ENCODE measurements around the gene NRTN.
"Not testable (repeated sequence)": the region's sequence is repeated elsewhere in the genome, so short reads cannot be mapped to it uniquely, and the experiment has no call there.

The NRTN gene, protein sequence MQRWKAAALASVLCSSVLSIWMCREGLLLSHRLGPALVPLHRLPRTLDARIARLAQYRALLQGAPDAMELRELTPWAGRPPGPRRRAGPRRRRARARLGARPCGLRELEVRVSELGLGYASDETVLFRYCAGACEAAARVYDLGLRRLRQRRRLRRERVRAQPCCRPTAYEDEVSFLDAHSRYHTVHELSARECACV

DNA sequence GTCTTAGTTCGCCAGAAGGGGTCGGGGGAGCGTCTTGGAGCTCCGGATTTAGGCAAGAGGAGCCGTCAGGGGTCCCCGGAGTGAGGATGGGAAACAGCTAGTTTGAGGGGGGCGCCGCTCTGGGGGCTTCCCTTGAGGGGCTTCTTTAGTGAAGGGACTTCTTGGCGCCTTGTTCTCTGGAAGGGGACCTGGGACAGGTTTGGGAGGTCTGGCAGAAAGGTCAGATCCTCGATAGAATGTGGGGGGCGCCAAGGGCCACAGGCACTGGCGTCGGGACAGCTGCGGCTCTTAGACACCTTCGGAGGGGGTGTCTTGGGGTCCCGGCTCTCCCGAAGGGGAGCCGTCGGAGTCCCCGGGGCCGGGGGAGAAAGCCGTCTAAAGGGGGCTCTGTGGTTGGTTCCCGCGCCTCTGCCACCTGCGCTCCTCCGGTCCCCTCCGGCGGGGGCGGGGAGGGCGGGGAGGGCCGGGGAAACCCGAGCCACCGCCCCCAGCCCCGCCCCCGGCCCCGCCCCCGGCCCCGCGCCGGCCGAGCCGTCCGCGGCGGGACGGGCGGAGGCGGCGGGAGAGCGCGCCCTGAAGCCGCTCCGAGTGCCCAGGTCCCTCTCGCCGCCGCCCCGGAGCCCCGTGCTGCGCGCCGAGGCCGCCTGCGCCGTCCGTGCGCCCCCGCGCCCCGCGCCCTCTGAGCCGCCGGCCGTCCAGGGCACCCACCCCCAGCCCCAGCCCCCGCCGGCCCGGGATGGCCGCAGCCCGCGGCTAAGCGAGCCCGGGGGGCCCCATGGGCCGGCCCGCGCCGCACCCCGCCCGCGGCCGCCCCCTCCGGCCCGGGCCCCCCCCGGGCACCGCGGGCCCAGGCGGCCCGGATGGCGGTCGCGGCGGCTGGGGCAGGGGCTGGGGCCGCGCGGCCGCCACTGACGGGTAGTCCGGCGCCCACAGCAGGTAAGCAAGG lies at the start of gene NRTN:
Gene NRTN, plus strand, starts transcription at position 552 of the 946 bp plus-strand sequence. CDS start 19,099 bp downstream, outside the sequence.
- peak; percentile 77 for DNase-seq

DNA sequence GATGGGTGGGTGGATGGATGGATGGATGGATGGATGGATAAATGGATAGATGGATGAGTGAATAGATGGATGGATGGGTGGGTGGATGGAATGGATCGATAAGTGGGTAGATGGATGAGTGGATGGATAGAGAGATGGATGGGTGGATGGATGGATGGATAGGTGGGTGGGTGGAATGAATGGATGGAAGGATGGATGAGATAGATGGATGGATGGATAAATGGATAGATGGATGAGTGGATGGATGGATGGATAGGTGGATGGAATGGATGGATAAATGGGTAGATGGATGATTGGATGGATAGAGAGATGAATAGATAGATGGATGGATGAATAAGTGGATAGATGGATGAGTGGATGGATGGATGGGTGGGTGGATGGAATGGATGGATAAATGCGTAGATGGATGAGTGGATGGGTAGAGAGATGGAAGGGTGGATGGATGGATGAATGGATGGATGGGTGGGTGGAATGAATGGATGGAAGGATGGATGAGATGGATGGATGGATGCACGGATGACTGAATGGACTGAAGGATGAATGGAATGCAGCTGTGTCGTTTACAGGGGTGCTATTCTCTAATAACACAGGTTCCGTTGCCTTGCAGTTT lies 42.2 kb upstream of the NRTN start:
- no peak for DNase-seq

DNA sequence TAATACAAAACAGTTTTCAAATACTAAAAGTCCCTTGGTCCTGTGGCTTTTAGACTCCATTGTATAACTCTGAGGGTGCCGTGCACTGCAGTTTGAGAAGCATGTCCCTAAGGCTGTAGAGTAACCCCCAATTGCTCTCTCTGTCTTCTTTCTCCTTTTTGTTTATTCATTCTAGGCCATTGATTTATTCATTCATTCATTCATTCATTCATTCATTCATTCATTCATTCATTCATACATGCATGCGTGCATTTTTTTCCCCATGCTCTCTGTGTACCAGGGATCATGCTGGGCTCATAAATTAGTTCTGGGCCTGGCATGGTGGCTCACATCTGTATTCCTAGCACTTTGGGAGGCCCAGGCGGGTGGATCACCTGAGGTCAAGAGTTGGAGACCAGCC lies 39.6 kb upstream of the NRTN start:
- DNase-seq = no peak

DNA sequence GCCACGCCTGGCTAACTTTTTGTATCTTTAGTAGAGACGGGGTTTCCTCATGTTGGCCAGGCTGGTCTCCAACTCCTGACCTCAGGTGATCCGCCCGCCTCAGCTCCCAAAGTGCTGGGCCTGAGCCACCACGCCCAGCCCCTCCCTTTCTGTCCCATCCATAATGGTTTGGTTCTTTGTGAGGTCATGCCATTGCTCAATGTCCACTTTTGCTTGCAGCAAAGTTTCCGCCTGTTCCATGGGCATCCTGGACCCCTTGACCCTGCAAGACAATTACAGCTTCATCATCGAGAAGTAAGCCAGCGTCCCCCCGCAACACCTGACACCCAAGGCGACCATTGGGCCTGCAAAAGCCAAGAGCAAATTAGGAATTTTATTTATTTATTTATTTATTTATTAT lies 36.9 kb upstream of the NRTN start:
- DNase-seq = no peak

DNA sequence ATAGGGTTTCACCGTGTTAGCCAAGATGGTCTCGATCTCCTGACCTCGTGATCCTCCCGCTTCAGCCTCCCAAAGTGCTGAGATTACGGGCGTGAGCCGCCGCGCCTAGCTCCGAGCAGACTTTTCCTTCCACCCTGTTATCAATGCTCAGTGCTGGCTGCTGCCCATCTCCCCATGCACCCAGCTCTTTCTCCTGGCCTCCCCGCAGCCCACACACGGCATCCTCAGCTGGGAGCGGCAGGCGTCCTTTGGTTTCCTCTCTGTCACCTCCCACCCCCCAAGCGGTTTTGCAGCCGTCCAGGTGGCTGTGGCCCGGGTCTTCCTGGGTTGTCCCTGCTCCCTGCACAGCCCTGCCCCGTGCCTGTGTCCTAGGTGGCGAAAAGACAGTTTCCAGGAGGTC lies 32.5 kb upstream of the NRTN start:
- DNase-seq = no peak

DNA sequence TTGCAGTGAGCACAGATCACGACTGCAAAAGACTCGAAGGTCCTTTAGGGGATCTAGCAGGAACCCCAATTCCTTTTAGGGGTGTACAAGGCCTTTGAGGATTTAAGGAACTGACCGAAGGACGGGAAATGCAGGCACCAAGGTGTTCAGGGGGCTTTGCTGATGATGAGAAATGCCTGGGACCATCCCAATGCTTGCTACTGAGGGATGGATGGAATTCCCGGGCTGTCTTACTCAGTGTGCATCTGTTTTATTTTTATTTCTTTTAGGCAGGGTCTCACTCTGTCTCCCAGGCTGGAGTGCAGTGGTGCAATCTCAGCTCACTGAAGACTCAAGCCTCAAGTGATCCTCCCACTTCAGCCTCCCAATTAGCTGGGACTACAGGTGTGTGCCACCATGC lies 31.6 kb upstream of the NRTN start:
- no peak for DNase-seq

DNA sequence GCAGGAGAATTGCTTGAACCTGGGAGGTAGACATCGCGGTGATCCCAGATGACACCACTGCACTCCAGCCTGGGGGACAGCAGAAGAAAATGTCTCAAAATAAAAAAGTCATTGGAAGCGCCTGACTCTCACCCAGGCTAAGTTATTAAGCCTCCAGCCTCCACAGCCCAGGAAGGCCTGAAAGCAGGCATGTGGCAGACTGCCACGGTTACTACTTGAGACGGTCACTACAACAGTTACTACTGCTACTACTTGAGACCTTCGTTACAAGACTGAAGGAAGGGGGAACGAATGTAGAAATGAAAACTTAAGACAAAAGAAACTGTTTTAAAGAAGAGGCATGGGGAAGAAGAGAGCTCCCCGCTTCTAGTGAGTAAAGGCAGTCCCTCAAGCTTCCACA lies 29.9 kb upstream of the NRTN start:
- DNase-seq = no peak

DNA sequence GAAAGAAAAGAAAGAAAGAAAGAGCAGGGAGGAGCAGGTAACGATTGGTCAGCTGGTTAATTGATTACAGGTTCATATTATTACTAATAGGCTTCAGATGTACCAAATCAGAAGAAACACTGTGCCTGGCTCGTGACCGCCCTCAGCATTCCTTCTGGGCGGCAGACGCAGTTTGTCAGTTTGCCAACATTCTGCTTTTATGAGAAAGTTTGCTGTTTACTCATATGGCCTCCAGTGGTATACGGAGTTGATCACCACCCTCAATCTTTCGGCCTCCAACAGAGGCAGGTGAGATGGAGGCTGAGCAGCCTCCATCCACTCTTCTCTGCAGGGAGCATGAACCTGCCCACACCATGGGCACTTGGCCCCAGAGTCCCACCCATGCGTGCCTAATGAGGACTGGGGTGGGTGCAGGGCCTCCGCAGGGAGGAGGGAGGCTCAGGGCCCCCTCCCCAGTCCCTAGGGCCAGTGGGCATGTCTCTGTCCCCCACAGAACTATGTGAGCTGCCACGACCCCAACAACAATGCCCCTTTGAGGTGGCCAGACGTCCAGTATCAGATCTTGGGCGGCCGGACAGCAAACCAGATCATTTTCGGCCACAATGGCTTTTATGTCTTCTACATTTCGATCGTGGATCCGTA lies 29.1 kb upstream of the NRTN start:
- DNase-seq = no peak

DNA sequence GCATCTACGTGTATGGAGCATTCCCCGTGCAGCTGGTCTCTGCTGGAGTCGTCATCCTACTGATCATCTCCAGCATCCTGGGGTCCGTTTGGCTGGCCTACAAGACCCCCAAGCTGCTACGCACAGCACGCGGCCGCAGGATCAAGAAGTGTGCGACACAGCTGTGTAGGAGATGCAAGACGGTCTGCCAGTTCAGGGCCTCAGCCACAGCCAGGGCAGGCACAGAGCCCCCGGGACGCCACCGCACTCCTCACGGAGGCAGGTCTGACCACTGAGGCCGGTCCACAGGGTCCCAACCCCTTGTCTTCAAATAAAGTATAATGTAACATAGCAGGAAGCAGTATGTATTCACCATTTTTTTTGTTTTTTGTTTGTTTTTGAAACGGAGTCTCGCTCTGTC lies 26.5 kb upstream of the NRTN start:
- no peak for DNase-seq

DNA sequence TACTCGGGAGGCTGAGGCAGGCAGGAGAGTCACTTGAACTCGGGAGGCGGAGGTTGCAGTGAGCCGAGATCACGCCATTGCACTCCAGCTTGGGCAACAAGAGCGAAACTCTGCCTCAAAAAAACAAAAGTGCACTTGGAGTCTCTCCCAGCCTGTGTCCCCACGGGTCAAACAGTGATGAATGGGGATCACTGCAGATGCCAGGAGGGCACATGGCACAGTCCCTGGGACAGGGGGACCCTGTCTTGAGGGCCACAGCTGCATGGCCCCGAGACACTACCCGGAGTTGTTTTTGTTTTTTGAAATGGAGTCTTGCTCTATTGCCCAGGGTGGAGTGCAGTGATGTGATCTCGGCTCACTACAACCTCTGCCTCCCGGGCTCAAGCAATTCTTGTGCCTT lies 24.0 kb upstream of the NRTN start:
- not testable (repeated sequence) for DNase-seq

DNA sequence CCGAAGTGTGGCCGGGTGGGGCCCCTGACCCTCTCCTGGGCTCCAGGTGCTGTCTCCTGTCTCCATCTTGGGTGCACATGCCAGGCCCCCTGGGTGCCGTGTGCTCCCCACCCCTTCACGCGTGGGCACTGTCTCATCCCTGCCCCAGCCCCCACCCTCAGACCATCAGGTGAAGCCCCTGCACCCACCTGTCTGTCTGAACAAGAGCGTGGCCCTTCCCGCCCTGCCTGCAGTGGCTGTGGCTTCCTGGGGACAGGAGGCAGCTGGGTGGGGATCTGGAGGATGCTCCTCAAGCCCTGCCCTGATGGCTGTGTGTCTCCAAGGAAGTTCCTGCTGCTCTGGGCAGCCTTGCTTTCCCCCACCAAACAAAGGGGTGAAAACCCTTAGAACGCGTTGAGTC lies 22.5 kb upstream of the NRTN start:
- no peak for DNase-seq

DNA sequence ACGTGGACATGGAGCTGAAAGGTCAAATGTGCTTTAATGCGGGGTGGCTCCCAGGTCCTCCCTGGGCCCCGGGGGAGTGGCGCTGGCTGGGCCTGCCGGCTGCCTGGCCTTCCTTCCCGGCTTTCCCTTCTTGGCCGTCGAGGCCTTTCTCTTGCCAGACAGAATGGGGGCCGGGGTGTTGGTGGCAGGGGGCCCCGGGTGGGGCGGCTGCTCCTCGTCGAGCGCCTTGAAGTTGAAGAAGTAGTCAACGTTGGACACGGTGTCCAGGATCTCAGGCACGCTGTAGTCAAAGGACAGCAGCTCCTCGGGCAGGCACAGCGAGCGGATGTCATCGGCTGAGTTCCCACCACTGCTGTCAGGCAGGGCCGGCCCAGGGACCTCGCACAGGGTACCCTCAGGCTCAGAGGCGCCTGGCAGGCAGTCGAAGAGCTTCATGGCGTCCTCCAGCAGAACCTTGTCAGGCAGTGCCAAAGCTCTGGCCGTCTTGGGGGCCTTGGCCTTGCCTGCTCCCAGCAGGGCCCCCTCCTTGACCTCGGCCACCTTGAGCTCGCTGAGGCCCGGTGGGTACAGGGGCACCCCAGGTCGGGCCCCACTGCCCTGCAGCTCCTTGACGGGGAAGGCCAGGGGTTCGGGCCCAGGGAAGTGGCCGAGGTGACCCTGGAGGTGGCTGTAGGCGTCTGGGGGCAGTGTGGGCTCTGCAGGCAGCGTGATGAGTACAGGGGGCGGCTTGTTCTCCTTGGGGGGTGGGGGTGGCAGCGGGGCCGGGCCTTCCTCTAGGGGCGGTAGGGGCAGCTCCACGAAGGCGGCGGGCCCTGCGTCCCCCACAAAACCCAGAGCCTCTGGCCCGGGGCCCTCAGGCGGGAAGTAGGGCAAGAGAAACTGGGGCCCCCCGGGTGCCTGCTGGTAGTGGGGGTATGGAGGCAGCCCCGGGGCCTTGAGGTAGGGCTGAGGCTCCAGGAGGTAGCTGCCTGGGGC lies 21.6 kb upstream of the NRTN start:
- no peak for DNase-seq

DNA sequence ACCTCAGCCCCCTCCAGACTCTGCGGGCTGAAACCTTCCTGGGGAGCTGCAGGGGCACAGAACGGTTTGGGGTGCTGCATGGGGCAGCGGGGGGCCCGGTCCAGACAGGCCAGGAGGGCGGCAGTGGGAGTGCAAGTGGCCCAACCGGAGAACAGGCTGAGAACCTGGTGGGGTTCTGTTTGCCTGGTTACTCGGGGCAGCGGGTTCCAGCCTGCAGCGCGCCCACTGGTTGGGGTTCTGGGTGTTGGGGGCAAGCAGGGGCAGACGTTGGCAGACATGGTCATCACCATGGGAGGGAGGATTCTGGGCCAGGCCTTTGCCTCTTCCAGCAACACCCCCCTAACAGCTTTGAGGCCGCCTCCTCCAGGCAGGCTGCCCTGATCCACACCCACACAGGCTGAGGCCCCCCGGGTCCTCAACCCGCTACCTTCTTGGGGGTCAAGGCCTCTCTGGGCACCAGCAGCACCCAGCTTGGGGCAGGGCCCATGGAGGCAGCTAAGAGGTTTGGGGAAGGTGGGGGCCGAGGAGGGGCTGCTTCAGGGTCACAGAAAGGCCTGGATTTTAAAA lies 20.2 kb upstream of the NRTN start, which contains the start of gene PRR22:
Gene PRR22, minus strand, starts transcription at position 166 of the 567 bp plus-strand sequence. Its CDS starts 86 bp downstream, at position 80.
- DNase-seq = no peak

DNA sequence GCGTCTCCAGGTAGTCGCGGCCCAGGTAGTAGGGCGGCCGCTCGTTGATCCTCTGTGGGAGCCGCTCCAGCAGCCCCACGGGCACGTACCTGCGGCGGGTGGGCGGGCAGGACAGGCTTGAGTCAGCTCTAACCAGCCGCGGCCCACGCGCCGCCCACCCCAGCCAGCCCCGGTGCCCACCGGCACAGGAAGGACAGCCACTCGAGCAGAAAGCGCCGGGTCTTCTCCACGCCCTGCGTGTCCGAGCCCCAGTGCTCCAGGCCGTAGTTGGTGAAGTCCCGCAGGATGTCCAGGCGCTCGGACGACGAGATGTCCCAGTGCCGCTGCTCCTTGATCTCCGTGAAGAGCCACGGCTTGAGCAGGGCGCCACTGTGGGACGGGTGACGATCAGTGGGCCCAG lies 19.4 kb upstream of the NRTN start:
- DNase-seq = no peak

DNA sequence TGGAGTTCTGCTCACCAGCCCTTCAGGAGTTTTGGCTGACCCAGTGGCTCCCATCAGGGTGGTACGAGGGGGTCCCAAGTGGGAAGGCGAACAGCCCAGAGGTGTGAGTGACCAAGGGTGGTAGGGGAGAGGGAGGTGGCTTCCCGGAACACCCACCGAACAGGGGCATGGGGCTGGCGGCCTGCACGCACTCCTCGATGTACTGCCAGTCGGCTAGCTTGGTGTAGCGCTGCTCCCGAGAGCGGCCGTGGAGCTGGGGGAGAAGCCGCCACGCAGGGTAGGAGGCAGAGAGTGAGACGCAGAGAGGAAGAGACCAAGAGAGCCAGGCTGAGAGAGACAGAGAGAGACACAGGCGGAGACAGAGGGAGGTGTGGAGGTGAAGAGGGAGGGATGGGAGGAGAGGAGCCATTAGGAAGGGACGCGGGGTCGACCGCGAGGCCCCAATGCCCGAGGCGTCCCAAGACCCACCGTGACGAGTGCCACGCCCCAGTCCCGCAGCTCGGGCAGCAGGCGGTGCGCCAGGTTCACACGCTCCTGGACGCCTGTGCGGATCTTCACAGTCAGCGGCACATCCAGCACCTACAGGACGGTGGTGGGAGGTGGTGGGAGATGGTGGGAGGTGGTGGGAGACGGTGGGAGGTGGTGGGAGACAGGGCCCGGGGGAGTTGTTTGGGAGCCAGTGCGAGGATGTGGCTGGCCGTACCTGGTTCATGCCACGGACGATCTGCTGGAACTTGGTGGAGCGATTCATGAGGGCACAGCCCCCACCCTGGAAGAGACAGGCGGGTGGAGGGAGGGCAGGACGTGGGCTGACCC lies 18.1 kb upstream of the NRTN start:
- no peak for DNase-seq

DNA sequence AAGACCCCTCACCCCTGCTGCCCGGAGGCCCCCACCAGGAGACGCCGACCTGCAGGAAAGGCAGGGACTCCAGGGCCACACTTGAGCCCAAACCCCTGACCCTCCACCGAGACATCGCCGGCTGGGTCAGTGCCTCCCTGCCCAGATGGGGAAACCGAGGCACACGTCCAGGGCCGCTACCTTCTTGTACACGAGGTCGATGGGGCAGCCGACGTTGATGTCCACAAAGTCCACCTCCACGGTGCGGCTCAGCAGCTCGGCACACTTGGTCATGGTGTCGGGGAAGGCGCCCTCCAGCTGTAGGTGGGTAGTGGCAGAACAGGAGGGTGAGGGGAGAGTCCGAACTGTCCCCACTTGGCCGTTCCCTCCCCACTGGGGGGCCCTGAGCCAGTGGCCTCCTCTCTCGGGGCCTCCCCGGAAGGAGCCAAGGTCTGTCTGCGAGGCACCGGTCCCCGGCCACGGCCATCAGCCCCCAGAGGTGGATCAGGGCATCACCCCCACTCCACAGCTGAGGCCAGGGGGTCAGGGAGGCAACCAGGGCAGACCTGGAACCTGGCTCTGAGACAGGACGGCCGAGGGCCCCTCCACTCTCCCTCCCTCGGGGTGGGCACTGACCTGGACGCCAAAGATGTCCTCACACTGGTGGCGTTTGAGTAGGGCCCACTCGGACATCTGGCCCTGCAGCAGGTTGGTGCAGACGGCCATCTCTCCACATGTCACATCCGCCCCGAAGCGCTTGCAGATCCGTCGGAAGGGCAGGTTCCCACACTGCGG lies 17.3 kb upstream of the NRTN start:
- no peak for DNase-seq

DNA sequence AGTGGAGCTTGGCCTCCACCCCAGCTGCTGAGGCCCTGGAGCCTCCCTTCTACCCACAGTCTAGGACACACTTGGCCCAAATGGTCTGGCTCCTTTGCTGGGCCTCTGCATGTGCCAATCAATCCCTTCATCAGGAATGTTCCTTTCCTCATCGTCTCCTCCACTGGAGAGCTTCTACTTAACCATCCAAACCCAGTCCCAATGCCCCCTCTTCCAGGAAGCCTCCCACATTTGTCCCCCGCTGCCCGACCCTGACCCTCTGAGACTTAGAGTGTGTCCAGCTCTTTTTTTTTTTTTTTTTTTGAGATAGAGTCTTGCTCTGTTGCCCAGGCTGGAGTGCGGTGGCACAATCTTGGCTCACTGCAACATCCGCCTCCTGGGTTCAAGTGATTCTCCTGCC lies 16.4 kb upstream of the NRTN start:
- no peak for DNase-seq

DNA sequence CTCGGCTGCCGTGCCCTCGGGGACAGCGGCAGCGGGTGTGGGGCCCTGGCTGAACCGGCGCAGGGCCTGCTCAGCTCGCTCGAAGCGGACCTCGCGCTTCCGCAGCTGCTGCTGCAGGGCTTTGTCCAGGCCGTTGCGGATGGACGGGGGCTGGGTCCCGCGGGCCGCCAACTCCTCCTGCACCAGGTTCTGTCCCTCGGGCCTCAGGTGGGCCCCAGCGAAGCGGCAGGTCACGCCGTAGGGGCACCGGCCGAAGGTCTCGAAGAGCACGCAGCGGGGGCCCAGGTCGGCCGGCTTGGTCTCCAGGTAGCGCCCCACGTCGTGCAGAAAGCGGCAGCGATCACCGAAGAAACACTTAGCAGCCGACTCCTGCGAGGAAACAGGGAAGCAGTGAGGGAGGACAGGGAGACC lies 15.5 kb upstream of the NRTN start:
- DNase-seq = no peak

DNA sequence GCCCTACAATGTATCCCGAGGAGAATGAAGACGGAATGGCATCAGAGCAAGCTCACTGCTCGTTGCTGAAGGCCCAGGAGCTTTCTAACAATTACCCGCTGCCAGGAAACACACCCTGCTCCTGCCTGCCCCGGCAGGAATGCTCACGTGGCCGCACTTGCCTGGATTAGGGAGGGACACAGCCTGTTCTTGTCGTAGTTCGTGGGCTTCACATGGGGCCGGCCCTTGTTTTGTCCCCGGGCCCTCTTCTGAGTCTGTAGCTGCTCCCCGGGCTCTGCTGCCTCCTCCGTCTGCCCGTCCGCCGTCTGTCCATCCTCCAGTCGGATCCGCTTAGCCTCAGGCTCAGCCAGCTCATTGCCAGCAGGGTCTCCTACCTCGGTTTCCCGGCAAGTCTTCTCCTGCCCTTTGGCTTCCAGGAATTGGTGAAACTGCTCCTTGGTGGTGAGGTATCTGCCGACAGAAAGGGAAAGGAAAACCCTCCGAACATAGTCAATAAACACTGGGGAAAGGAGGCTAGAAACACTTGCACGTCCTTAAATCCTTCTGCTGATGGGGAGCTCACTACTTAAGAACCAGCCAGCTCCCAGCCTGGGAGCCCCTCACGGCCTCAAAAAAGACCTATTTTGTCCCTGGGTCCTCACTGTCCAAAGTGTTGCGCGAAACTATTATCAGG lies 14.8 kb upstream of the NRTN start:
- no peak for DNase-seq

Measured in CD4-positive, alpha-beta T cell treated with Interleukin-6 for 4 hours (primary cell).